Ishikawa (cell line): ENCODE results near the gene ENPP3.

ENCODE experiments used
- CEBPB ChIP-seq: IDR thresholded peaks from 2 replicates; pipeline ENCODE4 v1.6.1; 2012
- CREB1 ChIP-seq: IDR thresholded peaks from 2 replicates; pipeline ENCODE4 v1.6.1; 2012; ENCODE audit warnings: low read depth
- EGR1 ChIP-seq: IDR thresholded peaks from 2 replicates; pipeline ENCODE4 v1.6.1; 2012
- EP300 ChIP-seq: IDR thresholded peaks from 2 replicates; pipeline ENCODE4 v1.6.1; 2012; ENCODE audit warnings: borderline replicate concordance
- FOXM1 ChIP-seq: IDR thresholded peaks from 2 replicates; pipeline ENCODE4 v1.6.1; 2012; ENCODE audit warnings: low read depth, borderline replicate concordance
- NFIC ChIP-seq: IDR thresholded peaks from 2 replicates; pipeline ENCODE4 v1.6.1; 2012
- RAD21 ChIP-seq: IDR thresholded peaks from 2 replicates; pipeline ENCODE4 v1.6.1; 2012; ENCODE audit warnings: low read depth
- REST ChIP-seq: IDR thresholded peaks from 2 replicates; pipeline ENCODE4 v1.6.1; 2012; ENCODE audit warnings: low read depth, mild to moderate bottlenecking
- TAF1 ChIP-seq: IDR thresholded peaks from 2 replicates; pipeline ENCODE4 v1.6.1; 2012; ENCODE audit warnings: low read depth, mild to moderate bottlenecking
- TCF12 ChIP-seq: IDR thresholded peaks from 2 replicates; pipeline ENCODE4 v1.6.1; 2012; ENCODE audit warnings: low read depth
- TEAD4 ChIP-seq: IDR thresholded peaks from 2 replicates; pipeline ENCODE4 v1.6.1; 2012
- YY1 ChIP-seq: IDR thresholded peaks from 2 replicates; pipeline ENCODE4 v1.6.1; 2012; ENCODE audit warnings: low read depth
- ZBTB7A ChIP-seq: IDR thresholded peaks from 2 replicates; pipeline ENCODE4 v1.6.1; 2012; ENCODE audit warnings: low read depth
- TF ChIP-seq, protein P1 (sequence below): IDR thresholded peaks from 2 replicates; pipeline ENCODE4 v1.6.1; 2012
- TF ChIP-seq, protein P2 (sequence below): IDR thresholded peaks from 2 replicates; pipeline ENCODE4 v1.6.1; 2012

Gene ENPP3

DNA sequence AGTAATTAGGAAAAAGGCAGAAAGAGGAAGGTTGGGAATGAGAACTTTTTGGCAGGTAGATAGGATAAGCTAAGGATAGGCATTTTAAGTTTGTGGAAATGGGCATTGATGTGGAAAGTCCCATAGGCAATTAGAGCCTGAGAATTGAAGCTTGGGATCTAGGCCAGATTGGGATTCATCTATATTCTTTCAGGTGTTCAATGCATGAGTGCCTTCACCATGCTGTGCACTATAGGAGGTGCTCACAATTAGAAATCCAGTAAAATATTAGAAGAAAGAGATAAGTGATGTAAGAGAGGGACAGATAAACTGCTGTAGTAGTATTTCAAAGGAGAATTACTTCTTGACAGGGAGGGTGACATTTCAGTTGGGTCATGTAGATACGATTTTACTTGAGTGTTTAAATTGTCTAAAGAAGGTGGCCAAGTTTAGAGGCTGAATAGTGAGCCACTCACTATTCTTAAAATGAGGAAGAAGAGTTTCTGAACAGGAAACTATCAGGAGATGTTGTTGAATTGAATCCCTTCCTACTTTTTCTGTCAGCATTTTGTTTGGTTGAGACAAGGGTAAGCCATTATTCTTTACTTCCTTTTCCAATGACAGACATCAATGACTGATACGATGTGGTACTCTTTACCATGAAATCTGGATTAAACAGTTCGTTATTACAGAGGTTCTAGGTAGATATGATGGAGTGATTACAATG is 104.7 kb downstream of the ENPP3 start:
- peak; percentile 77 for TF ChIP-seq EP300
- peak; percentile 82 for TF ChIP-seq TCF12
- TF ChIP-seq CREB1, result no peak
- TF ChIP-seq, protein P1, sequence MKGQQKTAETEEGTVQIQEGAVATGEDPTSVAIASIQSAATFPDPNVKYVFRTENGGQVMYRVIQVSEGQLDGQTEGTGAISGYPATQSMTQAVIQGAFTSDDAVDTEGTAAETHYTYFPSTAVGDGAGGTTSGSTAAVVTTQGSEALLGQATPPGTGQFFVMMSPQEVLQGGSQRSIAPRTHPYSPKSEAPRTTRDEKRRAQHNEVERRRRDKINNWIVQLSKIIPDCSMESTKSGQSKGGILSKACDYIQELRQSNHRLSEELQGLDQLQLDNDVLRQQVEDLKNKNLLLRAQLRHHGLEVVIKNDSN, result no peak
- no peak for TF ChIP-seq REST
- TF ChIP-seq RAD21, result no peak
- peak; percentile 54 for TF ChIP-seq CEBPB
- peak; percentile 47; the same call in 1 of the 2 replicates for TF ChIP-seq FOXM1
- no peak for TF ChIP-seq TAF1
- peak; percentile 86 for TF ChIP-seq NFIC
- no peak for TF ChIP-seq ZBTB7A
- TF ChIP-seq, protein P2, sequence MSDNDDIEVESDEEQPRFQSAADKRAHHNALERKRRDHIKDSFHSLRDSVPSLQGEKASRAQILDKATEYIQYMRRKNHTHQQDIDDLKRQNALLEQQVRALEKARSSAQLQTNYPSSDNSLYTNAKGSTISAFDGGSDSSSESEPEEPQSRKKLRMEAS, result no peak
- peak; percentile 58 for TF ChIP-seq TEAD4
- no peak for TF ChIP-seq EGR1
- TF ChIP-seq YY1, result no peak

DNA sequence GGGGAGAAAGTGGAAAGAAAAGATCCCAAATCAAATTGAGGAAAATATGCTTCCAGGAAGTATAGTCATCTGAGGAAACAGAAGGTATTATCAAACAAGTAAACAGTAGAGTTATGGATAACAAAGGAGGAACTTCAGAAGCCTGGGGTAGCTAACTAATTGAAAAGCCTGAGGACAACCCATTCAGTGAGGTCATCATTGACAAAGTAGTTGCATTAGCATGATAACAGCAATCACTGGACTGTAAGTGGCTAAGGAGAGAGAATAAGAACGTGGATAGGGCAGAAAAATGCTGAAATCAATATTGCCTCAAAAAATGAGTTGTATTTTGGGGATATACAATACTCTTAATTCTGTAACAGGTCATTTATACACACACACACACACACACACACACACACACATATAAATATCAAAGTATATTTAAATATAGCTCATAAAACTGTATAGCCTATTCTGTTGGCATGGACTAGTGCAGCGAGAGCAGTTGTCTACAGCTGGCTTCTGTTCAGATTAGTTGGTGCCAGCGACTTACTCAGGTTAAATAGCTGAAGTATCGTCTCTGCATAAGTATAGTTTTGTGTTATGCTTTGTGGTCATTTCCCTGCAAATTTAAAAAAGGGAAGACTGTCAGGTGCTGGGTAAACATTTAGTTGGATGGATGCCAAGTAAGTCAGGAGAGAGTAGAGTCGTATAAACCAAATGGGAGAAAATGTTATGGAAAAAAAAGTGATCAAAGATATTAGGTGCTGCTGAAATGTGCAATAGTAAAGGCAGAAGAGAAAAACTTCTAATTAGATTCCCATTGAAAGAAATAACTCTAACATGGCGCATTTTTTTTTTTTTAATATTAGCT is 107.6 kb downstream of the ENPP3 start:
- TF ChIP-seq CREB1 (no peak), NFIC (peak; percentile 66)

DNA sequence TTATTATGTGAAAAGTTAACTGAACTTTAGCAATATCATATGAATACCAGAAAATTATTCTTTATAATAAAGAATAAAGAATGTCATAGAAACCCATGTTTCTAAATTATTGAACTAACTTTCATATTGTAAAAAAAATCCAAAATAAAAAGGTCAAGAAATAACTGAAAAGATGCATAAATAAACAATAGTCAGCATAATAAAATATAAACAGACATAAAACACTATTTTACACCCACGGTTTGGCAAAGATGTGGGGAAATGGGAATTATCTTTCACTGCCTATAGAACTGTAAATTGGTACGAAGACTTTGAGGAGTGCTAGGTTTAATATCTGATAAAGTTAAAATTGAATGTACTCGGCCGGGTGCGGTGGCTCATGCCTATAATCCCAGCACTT is 108.4 kb downstream of the ENPP3 start:
- TF ChIP-seq RAD21, result no peak
- TF ChIP-seq FOXM1, result no peak
- no peak for TF ChIP-seq YY1
- no peak for TF ChIP-seq EGR1
- no peak for TF ChIP-seq EP300
- TF ChIP-seq TEAD4, result no peak
- TF ChIP-seq REST, result no peak
- TF ChIP-seq, protein P1, result no peak
- TF ChIP-seq TCF12, result no peak
- no peak for TF ChIP-seq TAF1
- TF ChIP-seq ZBTB7A, result no peak
- TF ChIP-seq CREB1, result no peak
- no peak for TF ChIP-seq CEBPB
- TF ChIP-seq, protein P2, result no peak
- no peak for TF ChIP-seq NFIC

DNA sequence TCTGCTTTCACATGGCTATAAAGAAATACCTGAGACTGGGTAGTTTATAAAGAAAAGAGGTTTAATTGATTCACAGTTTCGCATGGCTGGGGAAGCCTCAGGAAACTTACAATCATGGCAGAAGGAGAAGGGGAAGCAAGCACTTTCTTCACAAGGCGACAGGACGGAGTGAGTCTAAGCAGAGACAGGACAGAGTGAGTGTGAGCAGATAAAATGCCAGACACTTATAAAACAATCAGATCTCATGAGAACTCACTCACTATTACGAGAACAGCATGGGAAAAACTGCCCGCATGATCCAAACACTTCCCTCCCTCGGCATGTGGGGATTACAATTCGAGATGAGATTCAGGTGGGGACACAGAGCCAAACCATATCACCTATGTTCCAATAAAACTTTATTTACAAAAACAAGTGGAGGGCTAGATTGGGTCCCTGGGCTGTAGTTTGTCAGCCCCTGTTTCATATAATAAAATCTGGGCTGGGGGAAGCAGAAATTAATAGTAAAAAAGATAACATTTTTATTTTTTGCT is 110.8 kb downstream of the ENPP3 start:
- TF ChIP-seq CREB1 (no peak), FOXM1 (no peak), TAF1 (no peak), TEAD4 (no peak), RAD21 (no peak), NFIC (no peak), EGR1 (no peak), TCF12 (no peak), CEBPB (no peak), YY1 (no peak), REST (no peak), EP300 (no peak), ZBTB7A (no peak)
- TF ChIP-seq, protein P1, result no peak
- TF ChIP-seq, protein P2, result no peak
